Bronchial epithelial cell (primary cell): ENCODE results near the gene MTX2. TPM values are rescaled to one million over a fixed set of nuclear protein-coding genes. Genes with fewer than 3 reads are reported as not detected.
"Not testable (repeated sequence)": the region's sequence is repeated elsewhere in the genome, so short reads cannot be mapped to it uniquely, and the experiment has no call there.

Source experiments
- DNase-seq: peaks from one replicate; pipeline ENCODE4 v3.0.0-alpha.2; 2010; ENCODE audit warnings: low read depth
- FAIRE-seq: peaks from 2 replicates; lab custom pipeline; 2011; peaks lifted over from hg19 to GRCh38; lab: Jason Lieb, UNC
- H3K27me3 ChIP-seq: 2 replicates; pipeline ENCODE4 v1.5.1; 2011; ENCODE audit warnings: low read length; ENCODE audit not compliant: control insufficient read depth, insufficient read depth
- H3K36me3 ChIP-seq: 2 replicates; pipeline ENCODE4 v1.5.1; 2011; ENCODE audit warnings: low read length; ENCODE audit not compliant: control insufficient read depth, insufficient read depth
- H3K4me3 ChIP-seq: 2 replicates; pipeline ENCODE4 v1.5.1; 2011; ENCODE audit warnings: mild to moderate bottlenecking, low read depth, low read length, control low read depth
- CTCF ChIP-seq: IDR thresholded peaks from 2 replicates; pipeline ENCODE4 v1.5.1; 2011; ENCODE audit warnings: mild to moderate bottlenecking, moderate library complexity, low read length, control low read depth, inconsistent platforms; ENCODE audit not compliant: insufficient read depth, severe bottlenecking
- total RNA-seq: library from RNA; depleted of rRNA; stranded (reverse); fragments of >200 nt; gene quantifications from 2 replicates; pipeline ENCODE4 v1.2.1, GENCODE V29; 2014

The MTX2 gene
- total RNA-seq, 1 donor from 2014 or later: 24.5 TPM

- DNase-seq: no peak
- H3K4me3 ChIP-seq: no peak overlapping the region
- no peaks in the 10 kb centered on the region for H3K27me3 ChIP-seq
- H3K36me3 ChIP-seq: no peaks in the 10 kb centered on the region
- no peak for TF ChIP-seq CTCF
- FAIRE-seq: no peak
Observed at GRCh38 chr2:176291335-176291734, 22.1 kb downstream of the MTX2 start.

- H3K4me3 ChIP-seq: no peak overlapping the region
- no peak for DNase-seq
- no peaks in the 10 kb centered on the region for H3K27me3 ChIP-seq
- FAIRE-seq: no peak
- H3K36me3 ChIP-seq: no peaks in the 10 kb centered on the region
- no peak for TF ChIP-seq CTCF
Observed at GRCh38 chr2:176291809-176292283, 22.6 kb downstream of the MTX2 start.

GRCh38 chr2:176292608-176293007 is 23.4 kb downstream of the MTX2 start:
- H3K4me3 ChIP-seq: no peak overlapping the region
- H3K27me3 ChIP-seq: no peaks in the 10 kb centered on the region
- DNase-seq (no peak), FAIRE-seq (no peak)
- no peak for TF ChIP-seq CTCF
- no peaks in the 10 kb centered on the region for H3K36me3 ChIP-seq

- FAIRE-seq (no peak), DNase-seq (no peak)
- H3K4me3 ChIP-seq: no peak overlapping the region
- TF ChIP-seq CTCF: no peak
- no peaks in the 10 kb centered on the region for H3K27me3 ChIP-seq
- no peaks in the 10 kb centered on the region for H3K36me3 ChIP-seq
Observed at GRCh38 chr2:176293334-176293733, 24.1 kb downstream of the MTX2 start.

- FAIRE-seq (no peak), DNase-seq (no peak)
- no peak for TF ChIP-seq CTCF
- H3K36me3 ChIP-seq: no peaks in the 10 kb centered on the region
- H3K4me3 ChIP-seq: no peak overlapping the region
- H3K27me3 ChIP-seq: no peaks in the 10 kb centered on the region
Observed at GRCh38 chr2:176297067-176297466, 27.8 kb downstream of the MTX2 start.

DNA sequence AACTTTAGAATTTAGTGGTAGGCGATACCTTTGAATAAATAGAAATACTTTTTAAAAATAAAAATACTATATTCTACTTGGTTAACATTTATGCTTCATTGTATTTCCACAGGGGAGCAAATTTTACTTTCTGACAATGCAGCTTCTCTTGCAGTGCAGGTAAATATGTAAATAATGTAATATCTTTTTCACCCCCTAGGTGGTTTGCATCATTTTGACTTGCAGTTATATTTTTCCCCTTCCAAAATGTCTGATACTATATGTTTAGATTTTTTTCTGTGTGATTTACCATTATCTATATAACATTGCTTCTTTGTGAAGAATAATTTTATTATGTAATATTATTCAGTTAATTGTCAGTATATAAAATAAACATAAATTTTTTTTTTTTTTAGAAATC is 28.5 kb downstream of the MTX2 start:
- no peak for TF ChIP-seq CTCF
- Histone ChIP-seq H3K4me3 (no peak overlapping the region), H3K27me3 (no peaks in the 10 kb centered on the region), H3K36me3 (no peaks in the 10 kb centered on the region)
- DNase-seq: no peak
- no peak for FAIRE-seq

GRCh38 chr2:176306020-176306419 is 36.8 kb downstream of the MTX2 start:
- not testable (repeated sequence) for DNase-seq, H3K27me3 ChIP-seq, FAIRE-seq, H3K4me3 ChIP-seq, H3K36me3 ChIP-seq
